SU-DHL-6 (cell line): ENCODE data around the gene IGSF3.

Experiments
- H2AFZ ChIP-seq: fragments of 200-600 bp; sonication (generic); 2 replicates; pipeline ENCODE4 v1.6.1; 2014; ENCODE audit warnings: low read depth, mild to moderate bottlenecking, moderate library complexity, mixed read lengths, antibody characterized with exemption, low read length; ENCODE audit not compliant: severe bottlenecking
- H3F3A ChIP-seq: fragments of 200-600 bp; shearing (Covaris generic); 2 replicates; pipeline ENCODE4 v1.6.0; 2016; ENCODE audit warnings: antibody characterized with exemption, mild to moderate bottlenecking; ENCODE audit not compliant: insufficient read depth
- H3K27ac ChIP-seq: fragments of 200-600 bp; sonication (generic); 2 replicates; pipeline ENCODE4 v1.5.1; 2016; ENCODE audit warnings: low read depth, mild to moderate bottlenecking, low read length, moderate library complexity, mixed read lengths
- H3K27me3 ChIP-seq: fragments of 200-600 bp; sonication (generic), shearing (Covaris generic); 2 replicates; pipeline ENCODE4 v1.6.0; 2014; ENCODE audit warnings: mild to moderate bottlenecking, low read length
- H3K36me3 ChIP-seq: fragments of 200-600 bp; sonication (generic); 2 replicates; pipeline ENCODE4 v1.6.1; 2014; ENCODE audit warnings: mild to moderate bottlenecking, low read length, mixed read lengths
- H3K4me2 ChIP-seq: fragments of 300-600, 200-600 bp; shearing (Covaris generic), sonication (generic); 2 replicates; pipeline ENCODE4 v1.6.0; 2014; ENCODE audit warnings: low read length, low read depth, mild to moderate bottlenecking; ENCODE audit not compliant: poor library complexity, severe bottlenecking
- H3K4me3 ChIP-seq: fragments of 200-600 bp; sonication (generic); 2 replicates; pipeline ENCODE4 v1.5.1; 2014; ENCODE audit warnings: antibody characterized with exemption, low read length, mild to moderate bottlenecking, mixed read lengths; ENCODE audit not compliant: insufficient read depth, poor library complexity, severe bottlenecking
- H3K79me2 ChIP-seq: fragments of 200-600 bp; sonication (generic); 2 replicates; pipeline ENCODE4 v1.6.1; 2014; ENCODE audit warnings: mild to moderate bottlenecking, low read length, moderate library complexity; ENCODE audit not compliant: insufficient read depth
- H3K9ac ChIP-seq: fragments of 200-600 bp; sonication (generic); 2 replicates; pipeline ENCODE4 v1.7.0; 2014; ENCODE audit warnings: mild to moderate bottlenecking, low read length
- H3K9me2 ChIP-seq: fragments of 200-600 bp; sonication (generic); replicated peaks from 2 replicates; pipeline ENCODE4 v1.6.1; 2014; ENCODE audit warnings: low read length; ENCODE audit not compliant: insufficient read depth
- H3K9me3 ChIP-seq: fragments of 200-600 bp; sonication (generic); 2 replicates; pipeline ENCODE4 v1.6.1; 2014; ENCODE audit warnings: low read length, mixed read lengths; ENCODE audit not compliant: insufficient read depth
- H4K20me1 ChIP-seq: fragments of 200-600 bp; sonication (generic); 2 replicates; pipeline ENCODE4 v1.6.1; 2014; ENCODE audit warnings: low read depth, mild to moderate bottlenecking, antibody characterized with exemption, low read length, moderate library complexity, mixed read lengths
- EZH2phosphoT487 ChIP-seq: fragments of 200-600 bp; sonication (generic), shearing (Covaris generic); conservative IDR thresholded peaks from 2 replicates; pipeline ENCODE4 v1.6.1; 2018; ENCODE audit warnings: mild to moderate bottlenecking, antibody characterized with exemption, low read length, moderate library complexity, mixed read lengths
- TF ChIP-seq, protein P1 (sequence below): fragments of 200-600 bp; sonication (generic); IDR thresholded peaks from one replicate; pipeline ENCODE4 v1.5.1; 2017; ENCODE audit warnings: antibody characterized with exemption, mild to moderate bottlenecking, low read length, moderate library complexity; ENCODE audit not compliant: insufficient read depth, poor library complexity, severe bottlenecking

The IGSF3 gene

DNA sequence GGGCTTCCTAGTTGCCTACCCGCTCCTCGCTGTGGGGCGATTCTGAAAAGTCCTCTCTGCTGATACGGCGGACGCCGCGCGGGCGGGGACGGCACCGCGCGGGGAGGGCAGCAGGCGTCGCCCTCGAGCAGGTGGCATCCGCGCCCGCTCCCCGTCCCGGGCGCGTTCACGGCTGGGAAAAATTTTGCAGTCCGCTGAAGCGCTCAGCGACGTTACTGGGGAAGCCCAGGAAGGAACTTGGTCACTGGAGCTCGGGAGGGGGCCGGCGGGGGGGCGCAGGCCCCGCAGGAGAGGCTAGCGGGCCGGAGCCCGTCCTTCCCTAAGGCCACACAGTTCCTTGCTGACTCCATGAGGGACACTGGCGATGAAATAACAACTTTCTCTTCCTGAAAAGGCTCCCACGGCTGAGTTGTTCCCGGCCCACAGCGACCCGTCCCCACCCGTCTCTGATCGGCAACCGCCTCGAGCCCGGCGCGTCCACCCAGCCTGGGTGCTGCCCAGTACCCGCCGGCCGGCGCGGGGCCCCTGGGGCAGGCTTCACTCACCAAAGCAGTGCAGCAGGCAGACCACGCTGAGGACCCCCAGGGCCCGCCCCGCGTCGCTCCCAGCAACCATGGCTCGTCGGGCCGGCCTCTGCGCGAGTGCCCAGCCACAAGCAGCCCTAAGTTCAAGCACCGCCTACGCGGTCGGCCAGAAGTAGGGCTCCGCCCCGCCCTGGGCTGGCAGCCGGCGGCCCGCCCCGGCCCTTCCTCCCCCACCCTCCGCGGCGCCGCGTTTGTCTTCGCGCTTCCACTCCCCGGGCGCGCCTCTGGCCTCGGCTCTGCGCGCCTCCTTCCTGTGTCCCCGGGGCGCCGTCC is 96.9 kb downstream of the IGSF3 start, which contains the start of gene CD58:
Gene CD58 (minus strand): TSS at position 669 of the 857 bp plus-strand sequence. CDS start 54 bp downstream, at position 615.
- Histone ChIP-seq H3K4me2 (peak within 1 kb of the TSS; percentile 86), H3K9me2 (no peaks in the 10 kb centered on the region)

DNA sequence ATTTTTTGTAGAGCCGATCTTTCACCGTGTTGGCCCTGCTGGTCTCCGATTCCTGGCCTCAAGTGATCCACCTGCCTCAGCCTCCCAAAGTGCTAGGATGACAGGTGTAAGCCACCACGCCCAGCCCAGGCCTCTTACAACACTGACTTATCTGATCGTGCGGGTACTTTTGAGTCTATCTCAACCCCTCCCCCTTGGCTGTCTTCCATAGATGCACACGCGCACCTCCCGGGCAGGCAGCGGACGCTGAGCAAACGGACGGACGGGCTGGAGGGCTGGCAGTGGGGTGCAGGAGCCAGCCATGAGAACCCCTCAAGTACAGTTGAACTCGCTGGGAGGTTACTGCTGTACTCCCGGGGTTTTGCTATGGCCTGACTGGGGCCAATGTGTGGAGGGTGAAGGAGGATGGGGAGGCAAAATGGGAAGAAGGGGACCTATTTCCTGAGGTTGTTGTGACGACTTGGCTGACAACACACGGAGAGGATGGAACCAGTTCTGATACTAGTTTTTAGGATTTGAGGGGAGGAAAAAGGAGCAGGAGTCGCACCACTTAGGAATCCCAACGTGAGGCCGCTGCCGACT is 97.7 kb downstream of the IGSF3 start:
- peak overlapping the region; percentile 94; the same call in 1 of the 2 replicates for H3K9ac ChIP-seq
- no peaks in the 10 kb centered on the region for H3K79me2 ChIP-seq

More for the DNA sequence above, 96.9 kb downstream of the IGSF3 start, which contains the start of gene CD58:
- Histone ChIP-seq H3K36me3 (no peaks in the 10 kb centered on the region), H3K79me2 (no peaks in the 10 kb centered on the region), H2AFZ (peak within 1 kb of the TSS; percentile 99), H3K4me3 (peak within 1 kb of the TSS; percentile 87), H4K20me1 (peaks cover 4% of the 10 kb centered on the region; the same call in 1 of the 2 replicates), H3K27ac (0 out of 2 replicates have a peak within 1 kb of the TSS, but pooled peaks have one; percentile 16), H3K9me3 (no peaks in the 10 kb centered on the region), H3F3A (no peaks in the 10 kb centered on the region), H3K9ac (peak within 1 kb of the TSS; percentile 94), H3K27me3 (no peaks in the 10 kb centered on the region)
- TF ChIP-seq, protein P1, sequence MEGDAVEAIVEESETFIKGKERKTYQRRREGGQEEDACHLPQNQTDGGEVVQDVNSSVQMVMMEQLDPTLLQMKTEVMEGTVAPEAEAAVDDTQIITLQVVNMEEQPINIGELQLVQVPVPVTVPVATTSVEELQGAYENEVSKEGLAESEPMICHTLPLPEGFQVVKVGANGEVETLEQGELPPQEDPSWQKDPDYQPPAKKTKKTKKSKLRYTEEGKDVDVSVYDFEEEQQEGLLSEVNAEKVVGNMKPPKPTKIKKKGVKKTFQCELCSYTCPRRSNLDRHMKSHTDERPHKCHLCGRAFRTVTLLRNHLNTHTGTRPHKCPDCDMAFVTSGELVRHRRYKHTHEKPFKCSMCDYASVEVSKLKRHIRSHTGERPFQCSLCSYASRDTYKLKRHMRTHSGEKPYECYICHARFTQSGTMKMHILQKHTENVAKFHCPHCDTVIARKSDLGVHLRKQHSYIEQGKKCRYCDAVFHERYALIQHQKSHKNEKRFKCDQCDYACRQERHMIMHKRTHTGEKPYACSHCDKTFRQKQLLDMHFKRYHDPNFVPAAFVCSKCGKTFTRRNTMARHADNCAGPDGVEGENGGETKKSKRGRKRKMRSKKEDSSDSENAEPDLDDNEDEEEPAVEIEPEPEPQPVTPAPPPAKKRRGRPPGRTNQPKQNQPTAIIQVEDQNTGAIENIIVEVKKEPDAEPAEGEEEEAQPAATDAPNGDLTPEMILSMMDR: peak; percentile 62
- TF ChIP-seq EZH2phosphoT487: no peak

DNA sequence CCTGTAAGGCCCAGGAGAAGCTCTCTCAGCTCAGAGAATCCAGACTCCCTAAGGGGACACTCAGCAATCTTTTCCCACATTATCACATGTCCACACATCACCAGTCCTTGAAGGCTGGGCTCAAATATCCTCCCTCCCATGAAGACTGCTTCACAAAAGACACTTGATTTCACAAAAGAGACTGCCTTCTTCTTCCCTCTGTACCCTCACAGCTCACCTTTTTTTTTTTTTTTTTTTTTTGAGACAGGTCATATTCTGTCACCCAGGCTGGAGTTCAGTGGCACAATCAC is 98.2 kb downstream of the IGSF3 start:
- no peaks in the 10 kb centered on the region for H3F3A ChIP-seq
- H3K4me3 ChIP-seq: no peak overlapping the region
- no peaks in the 10 kb centered on the region for H3K79me2 ChIP-seq
- no peaks in the 10 kb centered on the region for H3K36me3 ChIP-seq
- no peak overlapping the region for H2AFZ ChIP-seq
- no peaks in the 10 kb centered on the region for H3K27me3 ChIP-seq
- H3K9ac ChIP-seq: no peak overlapping the region
- H4K20me1 ChIP-seq: peaks cover 4% of the 10 kb centered on the region; the same call in 1 of the 2 replicates
- H3K27ac ChIP-seq: no peak overlapping the region
- TF ChIP-seq, protein P1: no peak
- no peak for TF ChIP-seq EZH2phosphoT487
- H3K9me2 ChIP-seq: no peaks in the 10 kb centered on the region
- H3K9me3 ChIP-seq: no peaks in the 10 kb centered on the region
- H3K4me2 ChIP-seq: no peak overlapping the region

More for the DNA sequence above, 97.7 kb downstream of the IGSF3 start:
- Histone ChIP-seq H3K4me3 (peak overlapping the region; percentile 87), H2AFZ (peak overlapping the region; percentile 99), H3K9me3 (no peaks in the 10 kb centered on the region), H3K36me3 (no peaks in the 10 kb centered on the region), H3K9me2 (no peaks in the 10 kb centered on the region), H3K27ac (no peak overlapping the region), H3K4me2 (peak overlapping the region; percentile 86), H3K27me3 (no peaks in the 10 kb centered on the region), H3F3A (no peaks in the 10 kb centered on the region), H4K20me1 (peaks cover 4% of the 10 kb centered on the region; the same call in 1 of the 2 replicates)
- TF ChIP-seq EZH2phosphoT487: no peak
- TF ChIP-seq, protein P1: no peak
